ENCODE results near the gene KCNIP1. TPM values are rescaled to one million over a fixed set of nuclear protein-coding genes. Genes with fewer than 3 reads are reported as not detected.

The KCNIP1 gene
- total and polyA plus RNA-seq, 11 donors: 0.52 to 1.3 (median 1.2) TPM; not detected in 8

DNA sequence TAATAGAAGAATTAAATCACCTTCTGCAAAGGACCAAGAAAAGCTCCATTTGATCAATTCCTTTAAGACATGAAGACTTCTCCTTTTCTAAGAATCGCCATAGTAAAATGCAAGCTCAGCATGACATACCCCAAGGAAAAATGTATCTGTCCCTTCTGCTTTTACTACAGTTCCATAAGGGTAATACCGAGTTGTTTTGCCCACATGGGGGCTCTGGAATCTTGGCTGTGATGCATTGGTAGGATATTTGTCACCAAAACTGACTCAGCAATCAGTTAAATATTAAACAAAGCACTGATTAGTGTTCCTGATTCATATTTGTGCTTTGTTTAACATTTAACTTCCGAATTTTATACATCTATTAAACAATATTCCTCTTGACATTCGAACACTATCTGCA, 24.3 kb upstream of the KCNIP1 start:
- 69 to 80% (median 73%) methylated on average over 4 of the region's 4 CpGs for WGBS, 4 donors
- Histone ChIP-seq H3K4me3 (no peak overlapping the region), H3K4me1 (peaks cover 0 to 21% (median 0%) of the 10 kb centered on the region in 12 donors), H3K36me3 (no peaks in the 10 kb centered on the region), H3K27ac (no peak overlapping the region), H3K9me3 (peaks cover 0 to 6% (median 0%) of the 10 kb centered on the region in 12 donors), H3K27me3 (peaks cover 0 to 4% (median 0%) of the 10 kb centered on the region in 9 donors)
- DNase-seq: no peak
- intact Hi-C loops (cut with DNase I): no loop called here
- no peak for ATAC-seq
- no peak for TF ChIP-seq POLR2A (IDR thresholded peaks at IDR 0.05)

DNA sequence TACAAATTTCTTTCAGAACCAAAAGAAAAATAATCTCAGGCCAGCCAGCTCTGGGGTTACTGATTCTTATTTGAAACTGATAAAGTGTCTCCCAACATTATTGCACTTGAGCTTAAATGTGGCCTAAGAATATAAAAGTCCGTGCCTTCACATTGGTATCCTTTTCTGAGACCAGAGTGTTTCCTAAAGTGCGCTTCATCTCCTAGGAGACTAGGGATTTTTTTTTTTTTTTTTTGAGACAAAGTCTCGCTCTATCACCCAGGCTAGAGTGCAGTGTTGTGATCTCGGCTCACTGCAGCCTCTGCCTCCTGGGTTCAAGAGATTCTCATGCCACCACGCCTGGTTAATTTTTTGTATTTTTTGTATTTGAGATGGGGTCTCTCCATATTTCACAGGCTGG, 23.6 kb upstream of the KCNIP1 start:
- no peaks in the 10 kb centered on the region for H3K9me3 ChIP-seq
- H3K4me3 ChIP-seq: no peak overlapping the region
- no peaks in the 10 kb centered on the region for H3K36me3 ChIP-seq
- intact Hi-C loops (cut with DNase I): no loop called here
- peaks cover 0 to 4% (median 0%) of the 10 kb centered on the region in 9 donors for H3K27me3 ChIP-seq
- H3K27ac ChIP-seq: no peak overlapping the region
- no peak for TF ChIP-seq POLR2A (IDR thresholded peaks at IDR 0.05)
- TF ChIP-seq, protein P1, sequence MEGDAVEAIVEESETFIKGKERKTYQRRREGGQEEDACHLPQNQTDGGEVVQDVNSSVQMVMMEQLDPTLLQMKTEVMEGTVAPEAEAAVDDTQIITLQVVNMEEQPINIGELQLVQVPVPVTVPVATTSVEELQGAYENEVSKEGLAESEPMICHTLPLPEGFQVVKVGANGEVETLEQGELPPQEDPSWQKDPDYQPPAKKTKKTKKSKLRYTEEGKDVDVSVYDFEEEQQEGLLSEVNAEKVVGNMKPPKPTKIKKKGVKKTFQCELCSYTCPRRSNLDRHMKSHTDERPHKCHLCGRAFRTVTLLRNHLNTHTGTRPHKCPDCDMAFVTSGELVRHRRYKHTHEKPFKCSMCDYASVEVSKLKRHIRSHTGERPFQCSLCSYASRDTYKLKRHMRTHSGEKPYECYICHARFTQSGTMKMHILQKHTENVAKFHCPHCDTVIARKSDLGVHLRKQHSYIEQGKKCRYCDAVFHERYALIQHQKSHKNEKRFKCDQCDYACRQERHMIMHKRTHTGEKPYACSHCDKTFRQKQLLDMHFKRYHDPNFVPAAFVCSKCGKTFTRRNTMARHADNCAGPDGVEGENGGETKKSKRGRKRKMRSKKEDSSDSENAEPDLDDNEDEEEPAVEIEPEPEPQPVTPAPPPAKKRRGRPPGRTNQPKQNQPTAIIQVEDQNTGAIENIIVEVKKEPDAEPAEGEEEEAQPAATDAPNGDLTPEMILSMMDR (IDR thresholded peaks at IDR 0.05): no peak
- H3K4me1 ChIP-seq: peaks cover 0 to 21% (median 0%) of the 10 kb centered on the region in 12 donors
- ATAC-seq (no peak), DNase-seq (no peak)
- 92 to 96% (median 94%) methylated on average over 5 of the region's 5 CpGs for WGBS, 4 donors

DNA sequence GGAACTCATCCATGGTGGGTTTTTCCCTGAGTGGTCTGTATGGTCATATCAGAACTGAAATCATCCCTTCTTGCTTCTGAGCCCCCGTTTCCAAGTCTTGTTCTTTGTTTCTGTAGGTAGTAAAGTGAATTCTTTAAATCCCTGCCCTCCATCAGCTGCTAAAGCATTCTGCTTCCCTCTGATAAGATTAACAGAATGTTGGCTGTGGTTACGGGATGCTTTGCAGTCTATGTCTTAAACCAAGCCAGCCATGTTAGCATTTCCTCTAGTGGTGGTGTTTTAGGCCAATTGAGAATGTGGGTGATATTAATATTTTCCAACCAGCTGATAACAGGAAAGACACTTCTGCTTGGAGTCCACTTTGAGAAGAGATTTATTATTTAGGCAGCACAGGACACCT, 22.0 kb upstream of the KCNIP1 start:
- H3K36me3 ChIP-seq: no peaks in the 10 kb centered on the region
- intact Hi-C loops (cut with DNase I): no loop called here
- H3K27me3 ChIP-seq: peaks cover 0 to 4% (median 0%) of the 10 kb centered on the region in 9 donors
- ATAC-seq (no peak), DNase-seq (no peak)
- no peak overlapping the region for H3K4me3 ChIP-seq
- H3K4me1 ChIP-seq: peaks cover 0 to 10% (median 0%) of the 10 kb centered on the region in 12 donors
- 59 to 67% (median 64%) methylated on average over 2 of the region's 2 CpGs for WGBS, 4 donors
- TF ChIP-seq, protein P1 (IDR thresholded peaks at IDR 0.05): no peak
- no peak for TF ChIP-seq POLR2A (IDR thresholded peaks at IDR 0.05)
- H3K9me3 ChIP-seq: no peaks in the 10 kb centered on the region
- H3K27ac ChIP-seq: no peak overlapping the region

DNA sequence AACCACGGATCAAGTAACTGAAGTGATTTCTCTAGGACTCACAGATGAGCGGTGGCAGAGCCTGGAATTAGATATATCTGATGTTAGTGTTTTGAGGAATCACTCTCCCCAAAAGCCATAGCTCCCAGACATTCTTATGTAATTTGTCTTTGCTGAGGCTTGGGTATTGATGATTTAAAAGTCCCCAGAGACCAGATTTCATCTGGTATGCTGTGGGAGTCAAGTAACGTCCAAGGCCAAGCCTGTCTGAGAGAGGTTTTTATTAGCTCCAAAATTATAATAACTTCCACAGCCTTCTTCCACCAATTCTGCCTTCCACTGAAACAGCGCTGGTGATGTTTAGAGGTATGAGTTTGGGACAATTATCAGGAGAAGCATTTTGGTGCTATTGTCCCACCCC, 21.3 kb upstream of the KCNIP1 start:
- Histone ChIP-seq H3K9me3 (no peaks in the 10 kb centered on the region), H3K4me3 (no peak overlapping the region), H3K27me3 (peaks cover 0 to 4% (median 0%) of the 10 kb centered on the region in 9 donors), H3K27ac (no peak overlapping the region), H3K4me1 (peaks cover 0 to 10% (median 0%) of the 10 kb centered on the region in 12 donors), H3K36me3 (no peaks in the 10 kb centered on the region)
- 73 to 89% (median 81%) methylated on average over 4 of the region's 4 CpGs for WGBS, 4 donors
- intact Hi-C loops (cut with DNase I): no loop called here
- no peak for TF ChIP-seq POLR2A (IDR thresholded peaks at IDR 0.05)
- TF ChIP-seq, protein P1 (IDR thresholded peaks at IDR 0.05): no peak
- no peak for DNase-seq
- ATAC-seq: no peak

All from heart left ventricle (tissue), 16 donors.